Smooth muscle cell (in vitro differentiated cells): ENCODE results near the gene SPRR1A. TPM values are rescaled to one million over a fixed set of nuclear protein-coding genes. Genes with fewer than 3 reads are reported as not detected.

Source experiments
- DNase-seq: peaks from one replicate; lab custom pipeline; 2025; ENCODE audit not compliant: unreplicated experiment; lab: John Stamatoyannopoulos, UW
- H2AFZ ChIP-seq: fragments of 200-600 bp; sonication (generic); 2 replicates; pipeline ENCODE4 v1.6.0; 2016; ENCODE audit warnings: antibody characterized with exemption, low read depth, mild to moderate bottlenecking
- H3F3A ChIP-seq: fragments of 200-600 bp; sonication (generic); 2 replicates; pipeline ENCODE4 v1.6.0; 2017; ENCODE audit warnings: antibody characterized with exemption, low read depth
- H3K27ac ChIP-seq: fragments of 200-600 bp; sonication (generic); 2 replicates; pipeline ENCODE4 v1.5.1; 2016; ENCODE audit warnings: low read depth, mild to moderate bottlenecking
- H3K27me3 ChIP-seq: fragments of 200-600 bp; sonication (generic); 2 replicates; pipeline ENCODE4 v1.6.1; 2016; ENCODE audit warnings: low read depth, mild to moderate bottlenecking
- H3K36me3 ChIP-seq: fragments of 200-600 bp; sonication (generic); 2 replicates; pipeline ENCODE4 v1.5.1; 2016; ENCODE audit warnings: low read depth
- H3K4me1 ChIP-seq: fragments of 200-600 bp; sonication (generic); 2 replicates; pipeline ENCODE4 v1.5.1; 2016; ENCODE audit warnings: low read depth
- H3K4me2 ChIP-seq: fragments of 200-600 bp; sonication (generic); 2 replicates; pipeline ENCODE4 v1.6.0; 2016; ENCODE audit warnings: mild to moderate bottlenecking
- H3K4me3 ChIP-seq: fragments of 200-600 bp; sonication (generic); 2 replicates; pipeline ENCODE4 v1.5.1; 2016; ENCODE audit warnings: mild to moderate bottlenecking
- H3K79me2 ChIP-seq: fragments of 200-600 bp; sonication (generic); 2 replicates; pipeline ENCODE4 v1.6.0; 2016; ENCODE audit warnings: low read depth, mild to moderate bottlenecking
- H3K9ac ChIP-seq: fragments of 200-600 bp; sonication (generic); 2 replicates; pipeline ENCODE4 v1.6.0; 2016; ENCODE audit warnings: low read depth
- H3K9me3 ChIP-seq: fragments of 200-600 bp; sonication (generic); replicated peaks from 2 replicates; pipeline ENCODE4 v1.5.1; 2016; ENCODE audit warnings: low read depth
- H4K20me1 ChIP-seq: fragments of 200-600 bp; sonication (generic); 2 replicates; pipeline ENCODE4 v1.6.0; 2016; ENCODE audit warnings: low read depth
- WGBS: methylation state at CpG from one replicate; pipeline ENCODE4 v1.1.7; 2016; ENCODE audit warnings: low lambda C conversion rate; 5-methylcytosine and 5-hydroxymethylcytosine counted together
- polyA plus RNA-seq: library from polyadenylated mRNA; unstranded; fragments of >200 nt; fragmentation: Nextera tagmentation; extraction: Ambion mirVana; gene quantifications from 2 replicates; pipeline ENCODE4 v1.2.1, GENCODE V29; 2016
- total RNA-seq: library from RNA; depleted of rRNA; stranded (reverse); fragments of >200 nt; gene quantifications from 2 replicates; pipeline ENCODE4 v1.2.3, GENCODE V29; 2014
- TF ChIP-seq, protein P1 (sequence below): fragments of 200-600 bp; sonication (generic); IDR thresholded peaks from 2 replicates; pipeline ENCODE4 v1.5.1; 2017; ENCODE audit warnings: borderline replicate concordance, mild to moderate bottlenecking, antibody characterized with exemption; ENCODE audit not compliant: insufficient read depth, poor library complexity, severe bottlenecking

The SPRR1A gene
- total and polyA plus RNA-seq, 2 experiments from 2014 or later, result 18.0 TPM; not detected in 1

DNA sequence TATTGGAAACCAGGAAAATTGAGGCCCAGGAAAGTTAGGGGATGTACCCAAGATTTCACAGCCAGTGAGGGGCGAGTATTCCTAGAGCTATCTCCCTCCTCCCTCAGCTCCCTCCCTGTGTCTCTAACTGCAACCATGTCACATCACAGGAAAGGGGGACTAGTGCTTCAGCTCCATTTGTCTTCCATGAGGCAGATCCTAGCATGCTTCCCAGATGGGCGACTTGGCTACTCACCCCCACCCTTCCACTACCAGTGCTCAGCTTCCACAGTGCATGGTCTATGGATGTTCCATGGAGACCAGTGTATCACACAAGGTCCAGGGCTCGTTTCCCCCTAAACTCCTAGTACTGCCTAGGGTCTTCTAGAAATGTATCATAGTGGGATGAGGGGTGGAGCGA, 18.0 kb upstream of the SPRR1A start:
- TF ChIP-seq, protein P1, sequence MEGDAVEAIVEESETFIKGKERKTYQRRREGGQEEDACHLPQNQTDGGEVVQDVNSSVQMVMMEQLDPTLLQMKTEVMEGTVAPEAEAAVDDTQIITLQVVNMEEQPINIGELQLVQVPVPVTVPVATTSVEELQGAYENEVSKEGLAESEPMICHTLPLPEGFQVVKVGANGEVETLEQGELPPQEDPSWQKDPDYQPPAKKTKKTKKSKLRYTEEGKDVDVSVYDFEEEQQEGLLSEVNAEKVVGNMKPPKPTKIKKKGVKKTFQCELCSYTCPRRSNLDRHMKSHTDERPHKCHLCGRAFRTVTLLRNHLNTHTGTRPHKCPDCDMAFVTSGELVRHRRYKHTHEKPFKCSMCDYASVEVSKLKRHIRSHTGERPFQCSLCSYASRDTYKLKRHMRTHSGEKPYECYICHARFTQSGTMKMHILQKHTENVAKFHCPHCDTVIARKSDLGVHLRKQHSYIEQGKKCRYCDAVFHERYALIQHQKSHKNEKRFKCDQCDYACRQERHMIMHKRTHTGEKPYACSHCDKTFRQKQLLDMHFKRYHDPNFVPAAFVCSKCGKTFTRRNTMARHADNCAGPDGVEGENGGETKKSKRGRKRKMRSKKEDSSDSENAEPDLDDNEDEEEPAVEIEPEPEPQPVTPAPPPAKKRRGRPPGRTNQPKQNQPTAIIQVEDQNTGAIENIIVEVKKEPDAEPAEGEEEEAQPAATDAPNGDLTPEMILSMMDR, result no peak
- DNase-seq, result no peak
- no peaks in the 10 kb centered on the region for H3K36me3 ChIP-seq
- whole genome bisulfite sequencing, result 59% methylated on average over 4 of the region's 4 CpGs
- H2AFZ ChIP-seq, result no peak overlapping the region
- no peak overlapping the region for H3K9ac ChIP-seq
- H3K4me3 ChIP-seq, result no peak overlapping the region
- H3K79me2 ChIP-seq, result no peaks in the 10 kb centered on the region
- H4K20me1 ChIP-seq, result no peaks in the 10 kb centered on the region
- no peak overlapping the region for H3K27ac ChIP-seq
- no peak overlapping the region for H3K4me2 ChIP-seq
- no peaks in the 10 kb centered on the region for H3K27me3 ChIP-seq
- no peaks in the 10 kb centered on the region for H3K4me1 ChIP-seq
- no peaks in the 10 kb centered on the region for H3K9me3 ChIP-seq
- H3F3A ChIP-seq, result no peaks in the 10 kb centered on the region

DNA sequence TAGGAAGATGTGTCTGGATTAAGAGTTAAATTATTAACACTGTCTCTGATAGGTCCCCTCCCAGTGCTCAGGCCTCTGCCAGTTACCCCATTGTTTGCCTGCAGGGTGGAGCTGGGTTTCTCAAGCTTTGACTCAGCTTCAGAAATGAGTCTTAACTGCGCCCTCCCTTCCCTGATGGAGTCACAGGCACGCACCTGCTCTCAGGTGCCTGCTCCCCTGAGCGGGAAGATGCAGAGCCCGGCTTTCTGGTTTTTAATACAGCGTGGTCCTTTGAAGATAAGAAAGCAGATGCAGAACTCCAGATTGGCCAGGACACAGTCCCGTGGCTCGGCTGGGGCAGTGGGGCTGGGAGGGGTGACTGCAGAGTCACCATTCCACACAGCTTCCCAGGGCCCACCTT, 16.7 kb upstream of the SPRR1A start:
- no peaks in the 10 kb centered on the region for H3F3A ChIP-seq
- no peaks in the 10 kb centered on the region for H3K27me3 ChIP-seq
- TF ChIP-seq, protein P1, result no peak
- 53% methylated on average over 7 of the region's 7 CpGs for WGBS
- no peaks in the 10 kb centered on the region for H3K79me2 ChIP-seq
- H3K4me1 ChIP-seq, result no peaks in the 10 kb centered on the region
- no peaks in the 10 kb centered on the region for H3K9me3 ChIP-seq
- no peak for DNase-seq
- no peak overlapping the region for H2AFZ ChIP-seq
- no peak overlapping the region for H3K27ac ChIP-seq
- H3K4me2 ChIP-seq, result no peak overlapping the region
- no peaks in the 10 kb centered on the region for H4K20me1 ChIP-seq
- no peak overlapping the region for H3K4me3 ChIP-seq
- H3K36me3 ChIP-seq, result no peaks in the 10 kb centered on the region
- no peak overlapping the region for H3K9ac ChIP-seq

DNA sequence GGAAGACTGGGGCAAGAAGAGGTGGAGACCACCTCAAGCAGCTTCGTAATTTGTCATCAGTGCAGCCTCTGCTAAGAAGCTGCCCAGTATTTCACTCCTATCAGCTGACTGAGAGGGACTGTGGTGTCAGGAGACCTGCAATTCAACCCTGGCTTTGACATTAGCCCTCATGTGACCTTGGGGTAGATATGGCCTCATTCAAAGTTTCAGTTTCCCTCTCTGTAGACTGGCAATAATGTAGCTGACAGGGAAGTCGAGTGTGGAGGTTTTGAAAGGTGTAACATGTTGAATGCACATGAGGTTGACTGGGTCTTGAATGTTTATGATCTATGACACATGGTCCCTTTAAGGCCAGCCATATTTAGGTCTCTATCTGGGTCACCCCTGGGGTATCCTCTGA, 15.6 kb upstream of the SPRR1A start:
- TF ChIP-seq, protein P1, result no peak
- no peak overlapping the region for H3K9ac ChIP-seq
- H3K79me2 ChIP-seq, result no peaks in the 10 kb centered on the region
- H3K36me3 ChIP-seq, result no peaks in the 10 kb centered on the region
- H3K27ac ChIP-seq, result no peak overlapping the region
- no peaks in the 10 kb centered on the region for H4K20me1 ChIP-seq
- no peaks in the 10 kb centered on the region for H3K4me1 ChIP-seq
- H3F3A ChIP-seq, result no peaks in the 10 kb centered on the region
- H2AFZ ChIP-seq, result no peak overlapping the region
- no peak overlapping the region for H3K4me2 ChIP-seq
- no peaks in the 10 kb centered on the region for H3K27me3 ChIP-seq
- no peak overlapping the region for H3K4me3 ChIP-seq
- no peaks in the 10 kb centered on the region for H3K9me3 ChIP-seq
- 54% methylated on average over 2 of the region's 2 CpGs for WGBS
- DNase-seq, result no peak

DNA sequence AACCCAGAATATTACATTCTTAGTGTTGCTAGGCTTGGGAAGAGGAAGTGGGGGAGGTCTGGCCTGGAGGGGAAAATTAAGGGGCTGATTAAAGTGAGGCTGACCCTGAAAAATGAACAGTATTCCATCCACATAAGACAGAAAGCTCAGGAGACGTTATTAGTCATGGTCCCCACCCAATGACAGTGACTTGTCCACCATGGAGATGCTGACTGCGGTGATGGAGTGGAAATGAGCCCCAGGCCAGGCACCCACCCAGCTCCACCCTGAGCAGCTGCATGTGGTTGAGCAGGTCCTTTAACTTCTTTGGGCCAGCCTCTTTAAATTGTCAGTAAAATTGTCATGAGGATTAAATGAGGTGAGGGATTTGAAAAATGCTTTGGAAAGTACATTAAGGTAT, 14.8 kb upstream of the SPRR1A start:
- Histone ChIP-seq H3K9ac (no peak overlapping the region), H4K20me1 (no peaks in the 10 kb centered on the region), H3F3A (no peaks in the 10 kb centered on the region), H3K4me3 (no peak overlapping the region), H3K4me1 (no peaks in the 10 kb centered on the region), H2AFZ (no peak overlapping the region), H3K36me3 (no peaks in the 10 kb centered on the region), H3K4me2 (no peak overlapping the region), H3K9me3 (no peaks in the 10 kb centered on the region), H3K79me2 (no peaks in the 10 kb centered on the region), H3K27ac (no peak overlapping the region), H3K27me3 (no peaks in the 10 kb centered on the region)
- no peak for DNase-seq
- TF ChIP-seq, protein P1, result no peak
- 36% methylated on average over 2 of the region's 2 CpGs for WGBS
